ENCODE measurements around the gene ECT2.

The ECT2 gene

GRCh38 chr3:172707030-172707429 is 43.5 kb upstream of the ECT2 start:
- Histone ChIP-seq H3K4me1 (ENCODE audit: insufficient read depth, low read length, severe bottlenecking) (peaks cover 26% of the 10 kb centered on the region), H3K9me2 (ENCODE audit: low read depth, low read length) (no peaks in the 10 kb centered on the region), H2AFZ (ENCODE audit: low read length) (no peak overlapping the region), H3K9ac (ENCODE audit: low read length) (no peak overlapping the region), H3K4me2 (ENCODE audit: low read length) (no peak overlapping the region), H3K36me3 (ENCODE audit: insufficient read depth, low read length) (no peaks in the 10 kb centered on the region), H4K20me1 (ENCODE audit: insufficient read depth, low read length) (no peaks in the 10 kb centered on the region), H3K4me3 (ENCODE audit: low read depth, low read length, poor library complexity, severe bottlenecking) (no peak overlapping the region), H3K9me3 (ENCODE audit: low read length) (no peaks in the 10 kb centered on the region), H3K27me3 (ENCODE audit: insufficient read depth, low read length) (no peaks in the 10 kb centered on the region), H3F3A (ENCODE audit: insufficient read depth, low read length) (no peaks in the 10 kb centered on the region), H3K79me2 (ENCODE audit: insufficient read depth, low read length) (no peaks in the 10 kb centered on the region), H3K27ac (ENCODE audit: low read depth, low read length, poor library complexity, severe bottlenecking) (no peak overlapping the region)
- TF ChIP-seq EZH2 (IDR thresholded peaks at IDR 0.05; ENCODE audit: borderline replicate concordance, low read length) (no peak), CTCF (IDR thresholded peaks at IDR 0.05; ENCODE audit: low read length) (no peak)

DNA sequence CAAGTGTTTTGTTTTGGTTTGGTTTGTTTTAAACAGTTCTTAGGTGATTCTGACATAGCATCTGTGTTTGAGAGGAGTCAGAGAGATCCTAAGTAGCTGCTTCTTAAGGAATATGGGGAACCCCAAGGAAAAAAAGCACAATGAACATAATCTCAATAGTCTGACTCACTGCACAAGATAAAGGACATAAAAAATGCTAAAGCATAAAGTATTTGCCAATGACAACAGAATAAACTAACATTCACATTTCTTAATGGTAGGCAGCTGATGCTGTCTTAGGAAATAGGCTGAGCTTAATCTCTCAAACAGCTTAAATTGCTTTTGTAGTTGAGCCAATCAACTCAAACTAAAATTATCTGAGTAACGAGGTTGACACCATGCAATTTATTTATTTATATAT is 42.6 kb upstream of the ECT2 start:
- Histone ChIP-seq H3K4me2 (ENCODE audit: low read length) (no peak overlapping the region), H3K9me3 (ENCODE audit: low read length) (no peaks in the 10 kb centered on the region), H2AFZ (ENCODE audit: low read length) (no peak overlapping the region), H3F3A (ENCODE audit: insufficient read depth, low read length) (no peaks in the 10 kb centered on the region), H4K20me1 (ENCODE audit: insufficient read depth, low read length) (no peaks in the 10 kb centered on the region), H3K4me1 (ENCODE audit: insufficient read depth, low read length, severe bottlenecking) (peaks cover 24% of the 10 kb centered on the region), H3K27me3 (ENCODE audit: insufficient read depth, low read length) (no peaks in the 10 kb centered on the region), H3K9me2 (ENCODE audit: low read depth, low read length) (no peaks in the 10 kb centered on the region), H3K9ac (ENCODE audit: low read length) (no peak overlapping the region), H3K27ac (ENCODE audit: low read depth, low read length, poor library complexity, severe bottlenecking) (no peak overlapping the region), H3K79me2 (ENCODE audit: insufficient read depth, low read length) (no peaks in the 10 kb centered on the region), H3K36me3 (ENCODE audit: insufficient read depth, low read length) (no peaks in the 10 kb centered on the region), H3K4me3 (ENCODE audit: low read depth, low read length, poor library complexity, severe bottlenecking) (no peak overlapping the region)
- TF ChIP-seq EZH2 (IDR thresholded peaks at IDR 0.05; ENCODE audit: borderline replicate concordance, low read length), result no peak

DNA sequence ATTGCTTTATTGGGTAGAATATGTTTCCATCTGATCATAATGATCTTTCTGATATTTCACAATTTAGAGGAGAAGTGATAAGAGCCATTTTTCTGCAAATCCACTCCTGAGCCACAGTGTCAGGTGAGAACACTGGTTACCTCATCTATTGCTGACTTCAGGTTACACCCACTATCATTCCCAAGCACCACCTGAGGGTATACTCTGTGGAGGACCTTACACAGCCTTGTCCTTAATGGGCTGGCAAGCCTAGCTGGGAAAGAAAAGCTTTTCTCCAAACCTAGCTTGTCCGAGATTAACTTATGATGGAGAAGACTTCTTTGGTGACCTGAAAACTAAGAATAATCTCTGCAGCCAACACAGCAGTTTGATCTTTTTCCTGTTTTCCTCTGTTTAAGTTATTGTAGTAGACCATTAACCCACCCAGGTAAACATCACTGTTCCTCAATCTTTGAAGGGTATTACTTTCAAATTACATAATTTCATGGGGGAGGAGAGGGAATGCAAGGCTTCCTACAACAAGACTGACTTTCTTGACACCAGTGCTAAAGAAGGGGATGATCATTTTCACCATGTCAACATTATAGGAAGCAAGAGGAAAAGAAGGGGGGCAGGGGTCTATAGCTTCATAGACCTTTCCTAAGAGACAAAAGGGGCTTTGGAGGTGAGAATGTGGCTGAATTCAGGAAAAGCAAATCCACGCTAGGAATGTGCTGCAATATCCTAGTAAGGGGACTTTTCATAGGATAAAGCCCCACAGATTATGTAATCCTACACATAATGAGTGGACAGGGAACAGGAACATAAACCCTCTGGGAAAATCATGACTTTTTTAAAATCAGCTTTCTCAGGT is 41.4 kb upstream of the ECT2 start:
- H2AFZ ChIP-seq (ENCODE audit: low read length), result no peak overlapping the region
- no peaks in the 10 kb centered on the region for H3K36me3 ChIP-seq (ENCODE audit: insufficient read depth, low read length)
- peak overlapping the region; percentile 65; the same call in 1 of the 2 replicates for H3K4me2 ChIP-seq (ENCODE audit: low read length)
- no peak overlapping the region for H3K27ac ChIP-seq (ENCODE audit: low read depth, low read length, poor library complexity, severe bottlenecking)
- H3K9me2 ChIP-seq (ENCODE audit: low read depth, low read length), result no peaks in the 10 kb centered on the region
- no peaks in the 10 kb centered on the region for H3K27me3 ChIP-seq (ENCODE audit: insufficient read depth, low read length)
- peaks cover 24% of the 10 kb centered on the region for H3K4me1 ChIP-seq (ENCODE audit: insufficient read depth, low read length, severe bottlenecking)
- H3F3A ChIP-seq (ENCODE audit: insufficient read depth, low read length), result no peaks in the 10 kb centered on the region
- TF ChIP-seq EZH2 (IDR thresholded peaks at IDR 0.05; ENCODE audit: borderline replicate concordance, low read length) (no peak), CTCF (IDR thresholded peaks at IDR 0.05; ENCODE audit: low read length) (no peak)
- no peaks in the 10 kb centered on the region for H4K20me1 ChIP-seq (ENCODE audit: insufficient read depth, low read length)
- H3K9me3 ChIP-seq (ENCODE audit: low read length), result no peaks in the 10 kb centered on the region
- H3K4me3 ChIP-seq (ENCODE audit: low read depth, low read length, poor library complexity, severe bottlenecking), result no peak overlapping the region
- H3K79me2 ChIP-seq (ENCODE audit: insufficient read depth, low read length), result no peaks in the 10 kb centered on the region
- no peak overlapping the region for H3K9ac ChIP-seq (ENCODE audit: low read length)

All from OCI-LY1 (cell line).